Vagina (tissue), 2 donors: Measurements from ENCODE around the gene PON2. TPM values are rescaled to one million over a fixed set of nuclear protein-coding genes. Genes with fewer than 3 reads are reported as not detected.

ENCODE experiments used
- DNase-seq, 2 donors: peaks; one replicate each; pipeline ENCODE4 v3.0.0-alpha.2; 2017; ENCODE audit errors: extremely low spot score in 2 of 2
- H3K27ac ChIP-seq: fragments of 200-600 bp; sonication (generic); one replicate; pipeline ENCODE4 v1.5.1; 2019
- H3K27me3 ChIP-seq: fragments of 200-600 bp; sonication (generic); one replicate; pipeline ENCODE4 v1.5.1; 2019
- H3K36me3 ChIP-seq, 2 donors: fragments of 200-600 bp; sonication (generic); one replicate each; pipeline ENCODE4 v1.5.1; 2017 to 2019
- H3K4me1 ChIP-seq: fragments of 200-600 bp; sonication (generic); one replicate; pipeline ENCODE4 v1.5.1; 2019
- H3K4me3 ChIP-seq, 2 donors: fragments of 200-600 bp; sonication (generic); 1 replicate in 1 of 2; 2 replicates in 1 of 2; pipeline ENCODE4 v1.5.1; 2016 to 2019
- H3K9me3 ChIP-seq: fragments of 200-600 bp; sonication (generic); one replicate; pipeline ENCODE4 v1.5.1; 2019
- POLR2A ChIP-seq, 2 donors: fragments of 450-650 bp; IDR thresholded peaks; one replicate each; pipeline ENCODE4 v1.6.1; 2017; ENCODE audit warnings: antibody characterized with exemption in 2 of 2, mild to moderate bottlenecking in 2 of 2, moderate library complexity in 2 of 2
- POLR2AphosphoS5 ChIP-seq, 2 donors: sonication (generic); formaldehyde crosslinking; IDR thresholded peaks; one replicate each; pipeline ENCODE4 v1.9.0; 2017; ENCODE audit warnings: antibody characterized with exemption in 2 of 2, mild to moderate bottlenecking in 2 of 2, low read depth in 1 of 2; ENCODE audit not compliant: insufficient read depth in 1 of 2
- intact Hi-C: fragments of 100-400 bp; cut with DNase I; formaldehyde crosslinking; loops from one replicate; pipeline ENCODE4 v1.15.1; 2023
- total RNA-seq: library from RNA; depleted of rRNA; stranded (reverse); fragments of >200 nt; gene quantifications from one replicate; pipeline ENCODE4 v1.2.3, GENCODE V29; 2016
- TF ChIP-seq, protein P1 (sequence below), 3 experiments: fragments of 450-650 bp in 2 of 3; fragments of 200-600 bp in 1 of 3; sonication (generic) in 1 of 3; IDR thresholded peaks; one replicate each; pipeline ENCODE4 v1.5.1; 2017 to 2019; ENCODE audit warnings: antibody characterized with exemption in 3 of 3, mild to moderate bottlenecking in 2 of 3, moderate library complexity in 2 of 3

The PON2 gene
- total RNA-seq, 1 donor from 2014 or later, result 77.3 TPM

DNA sequence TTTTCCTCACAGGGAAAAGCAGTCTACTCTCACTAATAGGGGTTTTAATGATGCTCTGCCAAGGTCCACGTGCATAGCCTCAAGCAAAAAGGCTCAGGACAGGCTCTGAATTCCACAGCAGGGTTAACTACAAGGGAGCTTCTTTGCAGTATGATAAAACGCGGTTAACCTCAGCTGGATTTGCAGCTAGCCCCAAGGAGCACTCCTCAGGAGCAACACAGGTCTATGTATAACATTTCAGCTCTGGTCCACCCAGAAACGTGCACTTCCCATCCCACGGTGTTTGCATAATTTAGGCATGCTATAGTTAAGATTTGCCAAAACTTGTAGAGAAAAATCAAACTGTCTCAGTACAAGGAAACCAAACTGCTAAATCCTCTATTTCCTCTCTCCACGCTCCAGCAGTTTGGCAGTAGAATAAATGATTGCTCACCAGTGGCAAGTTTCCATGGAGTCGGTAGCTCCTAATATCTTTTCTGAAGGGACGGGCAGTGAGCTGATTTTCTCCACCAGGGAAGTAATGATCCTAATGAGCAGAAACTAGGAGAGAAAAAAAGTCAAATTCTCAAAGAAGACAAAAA, 37.8 kb upstream of the PON2 start:
- no peak for DNase-seq
- Histone ChIP-seq H3K27ac (no peak overlapping the region), H3K36me3 (no peaks in the 10 kb centered on the region), H3K4me3 (no peak overlapping the region), H3K9me3 (no peaks in the 10 kb centered on the region), H3K27me3 (no peaks in the 10 kb centered on the region), H3K4me1 (no peaks in the 10 kb centered on the region)
- intact Hi-C loops, result no loop called here
- TF ChIP-seq POLR2A (IDR thresholded peaks at IDR 0.05), result no peak
- TF ChIP-seq, protein P1, sequence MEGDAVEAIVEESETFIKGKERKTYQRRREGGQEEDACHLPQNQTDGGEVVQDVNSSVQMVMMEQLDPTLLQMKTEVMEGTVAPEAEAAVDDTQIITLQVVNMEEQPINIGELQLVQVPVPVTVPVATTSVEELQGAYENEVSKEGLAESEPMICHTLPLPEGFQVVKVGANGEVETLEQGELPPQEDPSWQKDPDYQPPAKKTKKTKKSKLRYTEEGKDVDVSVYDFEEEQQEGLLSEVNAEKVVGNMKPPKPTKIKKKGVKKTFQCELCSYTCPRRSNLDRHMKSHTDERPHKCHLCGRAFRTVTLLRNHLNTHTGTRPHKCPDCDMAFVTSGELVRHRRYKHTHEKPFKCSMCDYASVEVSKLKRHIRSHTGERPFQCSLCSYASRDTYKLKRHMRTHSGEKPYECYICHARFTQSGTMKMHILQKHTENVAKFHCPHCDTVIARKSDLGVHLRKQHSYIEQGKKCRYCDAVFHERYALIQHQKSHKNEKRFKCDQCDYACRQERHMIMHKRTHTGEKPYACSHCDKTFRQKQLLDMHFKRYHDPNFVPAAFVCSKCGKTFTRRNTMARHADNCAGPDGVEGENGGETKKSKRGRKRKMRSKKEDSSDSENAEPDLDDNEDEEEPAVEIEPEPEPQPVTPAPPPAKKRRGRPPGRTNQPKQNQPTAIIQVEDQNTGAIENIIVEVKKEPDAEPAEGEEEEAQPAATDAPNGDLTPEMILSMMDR (IDR thresholded peaks at IDR 0.05), result no peak
- no peak for TF ChIP-seq POLR2AphosphoS5 (IDR thresholded peaks at IDR 0.05; ENCODE audit: insufficient read depth in 1 of 2, low read depth in 1 of 2)

GRCh38 chr7:95471071-95471470, 36.2 kb upstream of the PON2 start:
- no peak overlapping the region for H3K4me3 ChIP-seq
- no peaks in the 10 kb centered on the region for H3K9me3 ChIP-seq
- H3K27me3 ChIP-seq, result no peaks in the 10 kb centered on the region
- no peak for TF ChIP-seq POLR2AphosphoS5 (IDR thresholded peaks at IDR 0.05; ENCODE audit: insufficient read depth in 1 of 2, low read depth in 1 of 2)
- TF ChIP-seq, protein P1 (IDR thresholded peaks at IDR 0.05), result no peak
- TF ChIP-seq POLR2A (IDR thresholded peaks at IDR 0.05), result no peak
- no peaks in the 10 kb centered on the region for H3K36me3 ChIP-seq
- no peak overlapping the region for H3K27ac ChIP-seq
- H3K4me1 ChIP-seq, result no peaks in the 10 kb centered on the region
- intact Hi-C loops, result no loop called here
- DNase-seq, result no peak

DNA sequence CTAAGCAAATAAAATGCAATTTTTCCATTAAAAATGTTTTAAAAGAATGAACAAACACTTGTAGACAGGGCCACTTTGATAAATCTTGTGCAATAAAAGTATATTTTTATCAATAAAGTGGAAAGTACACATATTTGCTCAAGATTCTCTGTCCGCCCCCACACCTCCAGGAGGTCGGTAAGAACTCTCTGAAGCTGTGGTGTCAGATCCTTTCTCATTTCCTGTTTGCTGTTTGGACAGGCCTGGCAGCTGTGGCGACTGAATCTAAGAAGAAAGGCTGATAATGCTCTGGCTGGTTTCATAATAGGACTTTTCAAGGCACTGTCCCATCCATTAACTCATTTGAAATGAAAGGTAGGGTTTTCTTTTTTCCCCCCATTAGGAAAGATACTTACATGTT, 35.6 kb upstream of the PON2 start:
- TF ChIP-seq POLR2AphosphoS5 (IDR thresholded peaks at IDR 0.05; ENCODE audit: insufficient read depth in 1 of 2, low read depth in 1 of 2) (no peak), POLR2A (IDR thresholded peaks at IDR 0.05) (no peak)
- TF ChIP-seq, protein P1 (IDR thresholded peaks at IDR 0.05), result no peak
- Histone ChIP-seq H3K27ac (no peak overlapping the region), H3K27me3 (no peaks in the 10 kb centered on the region), H3K9me3 (no peaks in the 10 kb centered on the region), H3K4me1 (no peaks in the 10 kb centered on the region), H3K4me3 (no peak overlapping the region), H3K36me3 (no peaks in the 10 kb centered on the region)
- intact Hi-C loops, result no loop called here
- no peak for DNase-seq

- H3K36me3 ChIP-seq, result no peaks in the 10 kb centered on the region
- H3K9me3 ChIP-seq, result no peaks in the 10 kb centered on the region
- no peak overlapping the region for H3K27ac ChIP-seq
- no peaks in the 10 kb centered on the region for H3K4me1 ChIP-seq
- TF ChIP-seq POLR2A (IDR thresholded peaks at IDR 0.05), result no peak
- TF ChIP-seq POLR2AphosphoS5 (IDR thresholded peaks at IDR 0.05; ENCODE audit: insufficient read depth in 1 of 2, low read depth in 1 of 2), result no peak
- TF ChIP-seq, protein P1 (IDR thresholded peaks at IDR 0.05), result no peak
- H3K27me3 ChIP-seq, result no peaks in the 10 kb centered on the region
- H3K4me3 ChIP-seq, result no peak overlapping the region
- no peak for DNase-seq
- intact Hi-C loops, result no loop called here
Observed at GRCh38 chr7:95469848-95470247, 35.0 kb upstream of the PON2 start.

DNA sequence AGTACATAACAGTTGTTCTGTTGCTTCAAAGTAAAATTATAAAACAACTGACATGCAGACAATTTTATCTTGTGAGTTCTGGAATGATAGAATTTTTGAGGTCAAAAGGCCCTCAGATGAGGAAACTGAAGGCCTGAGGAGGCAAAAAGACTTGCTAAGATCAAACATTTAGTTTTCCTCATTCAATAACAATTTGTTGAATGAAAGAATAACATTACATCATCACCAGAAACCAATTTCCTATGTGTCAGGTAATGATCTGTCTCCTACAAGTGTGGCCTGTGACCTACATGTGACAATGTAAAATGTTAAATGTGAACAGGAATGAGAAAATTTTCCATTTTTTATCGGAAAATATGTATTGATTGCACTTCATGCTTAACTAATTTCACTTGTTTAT, 34.4 kb upstream of the PON2 start:
- H3K27ac ChIP-seq, result no peak overlapping the region
- intact Hi-C loops, result no loop called here
- H3K36me3 ChIP-seq, result no peaks in the 10 kb centered on the region
- no peak for DNase-seq
- H3K27me3 ChIP-seq, result no peaks in the 10 kb centered on the region
- no peak for TF ChIP-seq POLR2A (IDR thresholded peaks at IDR 0.05)
- TF ChIP-seq POLR2AphosphoS5 (IDR thresholded peaks at IDR 0.05; ENCODE audit: insufficient read depth in 1 of 2, low read depth in 1 of 2), result no peak
- TF ChIP-seq, protein P1 (IDR thresholded peaks at IDR 0.05), result no peak
- no peak overlapping the region for H3K4me3 ChIP-seq
- H3K9me3 ChIP-seq, result no peaks in the 10 kb centered on the region
- no peaks in the 10 kb centered on the region for H3K4me1 ChIP-seq
